ENCODE data around the gene RIMBP2. TPM values are rescaled to one million over a fixed set of nuclear protein-coding genes. Genes with fewer than 3 reads are reported as not detected.
"Not testable (repeated sequence)": the region's sequence is repeated elsewhere in the genome, so short reads cannot be mapped to it uniquely, and the experiment has no call there.

RIMBP2 gene
- total RNA-seq, 2 experiments from 2014 or later = not detected

GRCh38 chr12:130584475-130584874, 131.6 kb downstream of the RIMBP2 start:
- CTCF ChIA-PET; H3K4me3 Mint-ChIP-seq; DNase-seq; H3K36me3 Mint-ChIP-seq; H3K27ac Mint-ChIP-seq; H3K27me3 Mint-ChIP-seq; ATAC-seq; H3K9me3 Mint-ChIP-seq (ENCODE audit: low read depth); H3K4me1 Mint-ChIP-seq: not testable (repeated sequence)

DNA sequence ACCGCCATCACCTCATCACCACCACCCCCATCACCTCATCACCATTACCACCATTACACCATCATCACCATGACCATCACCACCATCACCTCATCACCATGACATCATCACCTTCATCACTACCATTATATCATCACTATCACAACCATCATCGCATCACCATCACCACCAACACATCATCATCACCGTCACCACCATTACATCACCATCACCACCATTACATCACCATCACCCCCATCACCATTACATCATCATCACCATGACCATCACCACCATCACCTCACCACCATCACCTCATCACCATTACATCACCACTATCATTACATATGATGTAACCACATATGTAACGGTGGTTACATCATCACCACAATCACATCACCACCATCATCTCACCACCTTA, 132.3 kb downstream of the RIMBP2 start:
- Mint-ChIP-seq H3K27me3 (no peaks in the 10 kb centered on the region), H3K36me3 (no peaks in the 10 kb centered on the region), H3K4me3 (no peak overlapping the region), H3K27ac (no peak overlapping the region), H3K4me1 (no peaks in the 10 kb centered on the region), H3K9me3 (ENCODE audit: low read depth) (peaks cover 2% of the 10 kb centered on the region)
- CTCF ChIA-PET = no interaction called here
- ATAC-seq = no peak
- no peak for DNase-seq

DNA sequence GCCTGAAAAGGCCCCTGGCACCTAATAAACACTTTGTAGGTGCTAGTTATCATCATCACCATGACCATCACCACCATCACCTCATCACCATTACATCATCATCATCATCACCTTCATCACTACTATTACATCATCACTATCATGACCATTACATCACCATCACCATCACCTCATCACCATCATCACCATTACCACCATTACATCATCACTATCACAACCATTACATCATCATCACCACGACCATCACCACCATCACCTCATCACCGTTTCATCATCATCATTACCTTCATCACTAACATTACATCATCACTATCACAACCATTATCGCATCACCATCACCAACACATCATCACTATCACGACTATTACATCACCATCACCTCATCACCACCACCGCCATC, 132.8 kb downstream of the RIMBP2 start:
- Mint-ChIP-seq H3K9me3 (ENCODE audit: low read depth) (peaks cover 2% of the 10 kb centered on the region), H3K36me3 (no peaks in the 10 kb centered on the region), H3K27me3 (no peaks in the 10 kb centered on the region), H3K4me3 (no peak overlapping the region), H3K4me1 (no peaks in the 10 kb centered on the region), H3K27ac (no peak overlapping the region)
- ATAC-seq = no peak
- CTCF ChIA-PET = no interaction called here
- DNase-seq = no peak

DNA sequence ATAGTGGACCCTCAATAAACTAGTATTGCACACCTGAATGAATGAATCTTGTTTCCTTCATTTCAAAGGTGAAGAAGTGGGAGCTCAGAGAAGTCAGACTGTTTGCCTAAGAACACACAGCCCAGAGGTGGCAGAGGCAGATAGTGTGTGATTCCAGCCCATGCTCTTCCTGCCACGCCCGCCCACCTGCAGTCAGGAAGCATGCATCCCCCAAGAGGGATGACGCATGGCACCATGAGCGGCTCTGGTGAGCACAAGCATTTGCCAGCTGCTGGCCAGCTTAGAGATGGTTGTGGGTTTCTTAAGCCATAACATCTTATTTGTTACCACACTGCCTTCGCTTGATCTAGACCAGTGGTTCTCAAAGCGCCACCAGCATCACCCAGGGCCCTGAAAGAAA, 133.8 kb downstream of the RIMBP2 start:
- CTCF ChIA-PET = no interaction called here
- DNase-seq = no peak
- H3K9me3 Mint-ChIP-seq (ENCODE audit: low read depth) = peaks cover 2% of the 10 kb centered on the region

GRCh38 chr12:130581782-130582181, 134.3 kb downstream of the RIMBP2 start:
- DNase-seq (no peak), ATAC-seq (no peak)
- Mint-ChIP-seq H3K9me3 (ENCODE audit: low read depth) (peaks cover 2% of the 10 kb centered on the region), H3K4me3 (no peak overlapping the region), H3K27ac (no peak overlapping the region), H3K36me3 (no peaks in the 10 kb centered on the region), H3K27me3 (no peaks in the 10 kb centered on the region), H3K4me1 (no peaks in the 10 kb centered on the region)
- CTCF ChIA-PET = no interaction called here

More for the DNA sequence above, 133.8 kb downstream of the RIMBP2 start:
- Mint-ChIP-seq H3K4me3 (no peak overlapping the region), H3K4me1 (no peaks in the 10 kb centered on the region), H3K27ac (no peak overlapping the region), H3K36me3 (no peaks in the 10 kb centered on the region), H3K27me3 (no peaks in the 10 kb centered on the region)
- ATAC-seq = no peak

DNA sequence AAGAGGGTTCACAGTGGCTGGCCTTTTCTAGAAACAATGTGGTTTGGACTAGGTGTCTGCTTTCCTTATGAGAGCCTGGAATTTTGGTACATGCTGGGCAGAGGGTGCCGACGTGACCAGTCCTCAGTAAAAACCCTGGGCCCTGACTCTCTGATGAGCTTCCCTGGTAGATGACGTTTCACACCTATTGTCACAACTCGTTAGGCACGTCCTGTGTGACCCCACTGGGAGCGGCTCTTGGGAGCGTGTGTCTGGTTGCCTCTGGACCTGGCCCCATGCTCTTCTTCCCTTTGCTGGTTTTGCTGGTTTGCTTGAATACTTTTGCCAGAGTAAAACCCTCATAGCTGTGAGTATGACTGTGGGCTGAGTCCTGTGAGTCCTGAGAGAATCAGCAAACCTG, 136.9 kb downstream of the RIMBP2 start:
- ATAC-seq (no peak), DNase-seq (no peak)
- no peak overlapping the region for H3K4me3 Mint-ChIP-seq
- H3K27ac Mint-ChIP-seq = no peak overlapping the region
- CTCF ChIA-PET = no interaction called here
- no peaks in the 10 kb centered on the region for H3K27me3 Mint-ChIP-seq
- no peaks in the 10 kb centered on the region for H3K36me3 Mint-ChIP-seq
- H3K4me1 Mint-ChIP-seq = no peaks in the 10 kb centered on the region
- H3K9me3 Mint-ChIP-seq (ENCODE audit: low read depth) = peaks cover 2% of the 10 kb centered on the region

GRCh38 chr12:130577351-130577750, 138.7 kb downstream of the RIMBP2 start:
- no peaks in the 10 kb centered on the region for H3K9me3 Mint-ChIP-seq (ENCODE audit: low read depth)
- DNase-seq (no peak), ATAC-seq (no peak)
- no peaks in the 10 kb centered on the region for H3K4me1 Mint-ChIP-seq
- H3K4me3 Mint-ChIP-seq = no peak overlapping the region
- no peaks in the 10 kb centered on the region for H3K36me3 Mint-ChIP-seq
- no peak overlapping the region for H3K27ac Mint-ChIP-seq
- no peaks in the 10 kb centered on the region for H3K27me3 Mint-ChIP-seq
- CTCF ChIA-PET = no interaction called here

DNA sequence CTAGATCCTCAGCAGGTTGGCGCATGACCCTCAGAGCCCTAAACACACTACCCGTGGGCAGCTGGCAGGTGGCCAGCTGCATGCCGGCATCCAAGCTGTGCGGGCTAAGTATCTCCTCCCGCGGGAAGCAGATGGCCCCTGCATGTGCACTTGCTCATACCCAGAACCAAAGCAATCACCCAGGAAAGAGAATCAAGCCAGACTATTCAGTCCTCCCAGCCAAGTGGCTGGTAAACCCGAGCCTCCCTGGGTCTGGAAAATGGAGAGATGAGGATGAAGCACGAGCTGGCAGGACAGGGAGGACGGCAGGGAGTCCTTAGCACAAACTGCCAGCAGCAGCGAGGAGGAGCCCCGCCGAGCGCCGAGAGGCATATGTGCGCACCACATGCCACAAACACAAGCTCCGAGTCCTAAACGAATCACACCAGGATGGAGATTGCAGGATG, 139.7 kb downstream of the RIMBP2 start:
- no peaks in the 10 kb centered on the region for H3K36me3 Mint-ChIP-seq
- ATAC-seq (no peak), DNase-seq (no peak)
- H3K27me3 Mint-ChIP-seq = no peaks in the 10 kb centered on the region
- H3K9me3 Mint-ChIP-seq (ENCODE audit: low read depth) = no peaks in the 10 kb centered on the region
- no peak overlapping the region for H3K27ac Mint-ChIP-seq
- CTCF ChIA-PET = no interaction called here
- no peak overlapping the region for H3K4me3 Mint-ChIP-seq
- H3K4me1 Mint-ChIP-seq = no peaks in the 10 kb centered on the region

GRCh38 chr12:130574402-130574801, 141.7 kb downstream of the RIMBP2 start:
- H3K4me1 Mint-ChIP-seq = no peaks in the 10 kb centered on the region
- no peak for ATAC-seq
- CTCF ChIA-PET = no interaction called here
- no peaks in the 10 kb centered on the region for H3K27me3 Mint-ChIP-seq
- no peak for DNase-seq
- no peaks in the 10 kb centered on the region for H3K36me3 Mint-ChIP-seq
- no peak overlapping the region for H3K27ac Mint-ChIP-seq
- no peaks in the 10 kb centered on the region for H3K9me3 Mint-ChIP-seq (ENCODE audit: low read depth)
- no peak overlapping the region for H3K4me3 Mint-ChIP-seq

DNA sequence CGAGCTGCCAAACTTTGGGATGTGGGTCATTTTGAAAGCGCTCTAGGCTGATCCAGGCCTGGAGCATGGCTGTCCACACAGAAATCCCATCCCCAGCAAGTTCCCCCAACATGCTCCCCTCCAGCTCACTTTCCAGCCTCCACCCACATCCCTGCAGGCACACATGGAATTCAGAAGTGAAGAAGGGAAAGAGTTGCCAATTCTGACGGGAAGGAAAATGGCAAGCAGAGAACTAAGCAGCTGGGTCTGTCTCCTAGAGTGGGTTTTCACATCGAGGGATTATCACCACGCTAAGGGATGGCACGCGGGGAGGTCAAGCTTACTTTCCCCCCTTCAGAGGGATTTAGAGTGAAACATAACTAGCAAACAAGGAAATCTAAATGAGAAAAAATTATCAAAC, 142.3 kb downstream of the RIMBP2 start:
- H3K4me1 Mint-ChIP-seq = no peaks in the 10 kb centered on the region
- CTCF ChIA-PET = no interaction called here
- no peaks in the 10 kb centered on the region for H3K36me3 Mint-ChIP-seq
- no peak overlapping the region for H3K4me3 Mint-ChIP-seq
- H3K27me3 Mint-ChIP-seq = no peaks in the 10 kb centered on the region
- H3K9me3 Mint-ChIP-seq (ENCODE audit: low read depth) = no peaks in the 10 kb centered on the region
- no peak for DNase-seq
- ATAC-seq = no peak
- H3K27ac Mint-ChIP-seq = no peak overlapping the region

- Mint-ChIP-seq H3K4me1 (no peaks in the 10 kb centered on the region), H3K9me3 (ENCODE audit: low read depth) (no peaks in the 10 kb centered on the region), H3K27ac (no peak overlapping the region), H3K36me3 (no peaks in the 10 kb centered on the region), H3K4me3 (no peak overlapping the region), H3K27me3 (no peaks in the 10 kb centered on the region)
- CTCF ChIA-PET = no interaction called here
- DNase-seq (no peak), ATAC-seq (no peak)
These were observed 142.9 kb downstream of the RIMBP2 start for GRCh38 chr12:130573235-130573634.

- no peak for DNase-seq
- H3K4me3 Mint-ChIP-seq = no peak overlapping the region
- CTCF ChIA-PET = no interaction called here
These were observed 143.5 kb downstream of the RIMBP2 start for GRCh38 chr12:130572553-130572952.

GRCh38 chr12:130571734-130572133, 144.4 kb downstream of the RIMBP2 start:
- H3K27me3 Mint-ChIP-seq = no peaks in the 10 kb centered on the region
- CTCF ChIA-PET = no interaction called here
- no peak for ATAC-seq
- no peak overlapping the region for H3K4me3 Mint-ChIP-seq
- no peaks in the 10 kb centered on the region for H3K9me3 Mint-ChIP-seq (ENCODE audit: low read depth)
- no peaks in the 10 kb centered on the region for H3K36me3 Mint-ChIP-seq
- no peak overlapping the region for H3K27ac Mint-ChIP-seq
- no peak for DNase-seq
- H3K4me1 Mint-ChIP-seq = no peaks in the 10 kb centered on the region

More at GRCh38 chr12:130572553-130572952, 143.5 kb downstream of the RIMBP2 start:
- Mint-ChIP-seq H3K27ac (no peak overlapping the region), H3K27me3 (no peaks in the 10 kb centered on the region), H3K36me3 (no peaks in the 10 kb centered on the region), H3K4me1 (no peaks in the 10 kb centered on the region), H3K9me3 (ENCODE audit: low read depth) (no peaks in the 10 kb centered on the region)
- no peak for ATAC-seq

DNA sequence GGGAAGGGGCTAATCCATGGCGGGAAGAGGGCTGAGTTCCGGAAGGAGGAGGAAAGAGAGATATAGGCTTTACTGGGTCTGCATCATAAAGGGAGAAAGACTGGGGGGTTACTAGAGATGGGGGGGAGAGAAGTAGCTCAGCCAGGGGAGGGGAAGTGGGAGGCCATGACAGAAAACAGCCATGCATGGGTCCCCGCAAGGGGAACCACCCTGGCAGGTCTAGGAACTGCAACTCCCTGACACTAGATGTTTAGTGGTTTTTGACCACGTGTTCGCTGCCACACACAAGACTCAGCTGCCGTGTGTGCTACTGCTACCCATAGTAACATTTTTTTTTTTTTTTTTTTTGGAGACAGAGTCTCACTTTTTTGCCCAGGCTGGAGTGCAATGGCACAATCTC, 145.0 kb downstream of the RIMBP2 start:
- Mint-ChIP-seq H3K36me3 (no peaks in the 10 kb centered on the region), H3K4me1 (no peaks in the 10 kb centered on the region), H3K27me3 (no peaks in the 10 kb centered on the region), H3K27ac (no peak overlapping the region), H3K4me3 (no peak overlapping the region), H3K9me3 (ENCODE audit: low read depth) (peaks cover 3% of the 10 kb centered on the region)
- no peak for DNase-seq
- CTCF ChIA-PET = no interaction called here
- ATAC-seq = no peak

DNA sequence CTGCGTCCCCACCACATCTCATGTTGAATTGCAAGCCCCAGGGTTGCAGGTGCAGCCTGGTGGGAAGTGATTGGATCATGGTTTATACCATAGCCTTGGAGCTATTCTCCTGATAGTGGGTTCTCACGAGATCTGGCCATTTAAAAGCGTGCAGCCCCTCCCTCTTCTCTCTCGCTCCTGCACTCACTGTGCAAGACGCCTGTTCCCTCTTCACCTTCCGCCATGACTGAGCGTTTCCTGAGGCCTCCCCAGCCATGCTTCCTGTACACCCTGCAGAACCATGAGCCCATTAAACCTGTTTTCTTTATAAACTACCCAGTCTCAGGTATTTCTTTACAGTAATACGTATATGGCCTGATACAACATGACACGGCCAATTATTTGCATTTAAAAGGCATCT, 146.6 kb downstream of the RIMBP2 start:
- Mint-ChIP-seq H3K27me3 (no peaks in the 10 kb centered on the region), H3K4me1 (no peaks in the 10 kb centered on the region), H3K4me3 (no peak overlapping the region), H3K36me3 (no peaks in the 10 kb centered on the region), H3K27ac (no peak overlapping the region), H3K9me3 (ENCODE audit: low read depth) (peaks cover 6% of the 10 kb centered on the region)
- no peak for ATAC-seq
- CTCF ChIA-PET = no interaction called here
- DNase-seq = no peak
